ENCODE results near the gene S100A3.
A peak's percentile ranks its signal among the peaks of the same experiment; 100 is the strongest.

S100A3 gene

DNA sequence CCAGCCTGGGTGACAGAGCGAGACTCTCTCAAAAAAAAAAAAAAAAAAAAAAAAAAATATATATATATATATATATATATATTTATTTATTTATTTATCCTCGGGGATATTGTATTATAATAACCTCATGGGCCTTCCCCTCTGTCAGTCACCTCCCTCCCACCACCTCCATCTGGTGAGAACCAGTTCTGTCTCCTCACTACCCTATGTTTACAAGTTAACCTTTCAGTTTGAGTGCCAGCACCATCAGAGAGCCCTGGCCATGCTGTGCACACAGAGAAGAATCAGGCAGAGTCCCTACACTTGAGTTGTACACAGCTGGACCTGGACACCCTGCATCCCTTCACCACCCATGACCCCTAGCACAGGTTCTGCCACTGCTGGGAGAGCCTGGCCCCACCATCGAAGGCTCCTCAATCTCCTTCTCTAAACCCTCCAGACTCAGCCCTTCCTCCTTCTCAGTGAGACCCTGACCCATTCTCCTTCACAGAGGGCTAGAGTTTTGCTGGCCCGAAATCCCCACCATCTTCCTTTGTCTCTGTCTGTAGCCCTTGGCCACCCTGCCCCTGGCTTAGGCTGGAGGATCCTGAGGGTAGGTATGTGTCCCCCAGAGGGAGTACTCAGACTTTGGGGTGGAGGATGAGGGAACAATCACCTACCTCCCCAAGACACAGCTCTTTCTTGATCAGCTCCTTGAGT, 9.5 kb downstream of the S100A3 start:
- DNase-seq (ENCODE audit: low spot score) = no peak
- Histone ChIP-seq H3K9me3 (replicated peaks in 1 of 2; ENCODE audit: control insufficient read depth in 2 of 2, insufficient read depth in 1 of 2, low read depth in 1 of 2, low read length in 2 of 2) (no peaks in the 10 kb centered on the region), H3K27me3 (ENCODE audit: control insufficient read depth in 3 of 3, insufficient read depth in 3 of 3, low read depth in 1 of 3, low read length in 3 of 3) (peaks cover 0 to 44% (median 3%) of the 10 kb centered on the region in 3 experiments), H2BK12ac (ENCODE audit: low read length) (peak overlapping the region; percentile 86), H2BK120ac (ENCODE audit: low read depth, low read length) (no peak overlapping the region), H3K79me1 (ENCODE audit: low read depth, low read length) (no peaks in the 10 kb centered on the region), H3K18ac (ENCODE audit: low read length) (peak overlapping the region; percentile 12), H4K91ac (ENCODE audit: low read depth, low read length, poor library complexity) (no peak overlapping the region), H2BK15ac (ENCODE audit: low read length) (peak overlapping the region; percentile 60), H2AFZ (ENCODE audit: low read length) (peak overlapping the region; percentile 7), H3K14ac (ENCODE audit: low read length) (no peak overlapping the region), H3K4me3 (ENCODE audit: low read length in 2 of 2) (no peak overlapping the region), H3K9ac (ENCODE audit: low read depth, low read length, poor library complexity) (no peak overlapping the region), H4K8ac (ENCODE audit: low read depth, low read length) (no peak overlapping the region), H2AK5ac (ENCODE audit: low read depth, low read length) (peak overlapping the region; percentile 60), H3K27ac (replicated peaks; ENCODE audit: low read length) (no peak overlapping the region), H3K23ac (ENCODE audit: low read depth, low read length, poor library complexity) (no peak overlapping the region), H2BK5ac (ENCODE audit: low read length) (no peak overlapping the region), H3K4ac (ENCODE audit: low read length) (no peak overlapping the region), H3K4me1 (ENCODE audit: control insufficient read depth in 2 of 2, insufficient read depth in 1 of 2, low read depth in 1 of 2, low read length in 2 of 2) (peaks cover 0 to 24% of the 10 kb centered on the region in 2 donors), H3K4me2 (ENCODE audit: insufficient read depth, low read length, poor library complexity, severe bottlenecking) (no peak overlapping the region), H3K36me3 (replicated peaks in 1 of 2; ENCODE audit: control insufficient read depth in 2 of 2, insufficient read depth in 2 of 2, low read length in 2 of 2) (no peaks in the 10 kb centered on the region)
- no CpG with 5 or more reads among the region's 4 CpGs for WGBS, 2 donors (ENCODE audit: extremely low coverage in 2 of 2, insufficient read length in 2 of 2, insufficient replicate concordance in 1 of 2)

- H3K18ac ChIP-seq (ENCODE audit: low read length) = peak overlapping the region; percentile 92
- peaks cover 0 to 26% of the 10 kb centered on the region in 2 donors for H3K4me1 ChIP-seq (ENCODE audit: control insufficient read depth in 2 of 2, insufficient read depth in 1 of 2, low read depth in 1 of 2, low read length in 2 of 2)
- H2BK15ac ChIP-seq (ENCODE audit: low read length) = peak overlapping the region; percentile 40
- H3K27me3 ChIP-seq (ENCODE audit: control insufficient read depth in 3 of 3, insufficient read depth in 3 of 3, low read depth in 1 of 3, low read length in 3 of 3) = peaks cover 0 to 44% (median 3%) of the 10 kb centered on the region in 3 experiments
- H3K23ac ChIP-seq (ENCODE audit: low read depth, low read length, poor library complexity) = no peak overlapping the region
- no CpG with 5 or more reads among the region's 6 CpGs for WGBS, 2 donors (ENCODE audit: extremely low coverage in 2 of 2, insufficient read length in 2 of 2, insufficient replicate concordance in 1 of 2)
- H3K79me1 ChIP-seq (ENCODE audit: low read depth, low read length) = no peaks in the 10 kb centered on the region
- no peak overlapping the region for H3K9ac ChIP-seq (ENCODE audit: low read depth, low read length, poor library complexity)
- H2BK12ac ChIP-seq (ENCODE audit: low read length) = no peak overlapping the region
- no peak overlapping the region for H3K4me2 ChIP-seq (ENCODE audit: insufficient read depth, low read length, poor library complexity, severe bottlenecking)
- H2BK5ac ChIP-seq (ENCODE audit: low read length) = no peak overlapping the region
- no peaks in the 10 kb centered on the region for H3K36me3 ChIP-seq (replicated peaks in 1 of 2; ENCODE audit: control insufficient read depth in 2 of 2, insufficient read depth in 2 of 2, low read length in 2 of 2)
- no peak overlapping the region for H4K8ac ChIP-seq (ENCODE audit: low read depth, low read length)
- no peak overlapping the region for H3K4ac ChIP-seq (ENCODE audit: low read length)
- no peak overlapping the region for H3K27ac ChIP-seq (replicated peaks; ENCODE audit: low read length)
- no peak overlapping the region for H3K4me3 ChIP-seq (ENCODE audit: low read length in 2 of 2)
- H2BK120ac ChIP-seq (ENCODE audit: low read depth, low read length) = no peak overlapping the region
- peak; percentile 37 for DNase-seq (ENCODE audit: low spot score)
- no peak overlapping the region for H4K91ac ChIP-seq (ENCODE audit: low read depth, low read length, poor library complexity)
- H3K9me3 ChIP-seq (replicated peaks in 1 of 2; ENCODE audit: control insufficient read depth in 2 of 2, insufficient read depth in 1 of 2, low read depth in 1 of 2, low read length in 2 of 2) = no peaks in the 10 kb centered on the region
- no peak overlapping the region for H2AK5ac ChIP-seq (ENCODE audit: low read depth, low read length)
- no peak overlapping the region for H3K14ac ChIP-seq (ENCODE audit: low read length)
- H2AFZ ChIP-seq (ENCODE audit: low read length) = no peak overlapping the region
Observed at GRCh38 chr1:153538315-153538821, 10.7 kb downstream of the S100A3 start.

DNA sequence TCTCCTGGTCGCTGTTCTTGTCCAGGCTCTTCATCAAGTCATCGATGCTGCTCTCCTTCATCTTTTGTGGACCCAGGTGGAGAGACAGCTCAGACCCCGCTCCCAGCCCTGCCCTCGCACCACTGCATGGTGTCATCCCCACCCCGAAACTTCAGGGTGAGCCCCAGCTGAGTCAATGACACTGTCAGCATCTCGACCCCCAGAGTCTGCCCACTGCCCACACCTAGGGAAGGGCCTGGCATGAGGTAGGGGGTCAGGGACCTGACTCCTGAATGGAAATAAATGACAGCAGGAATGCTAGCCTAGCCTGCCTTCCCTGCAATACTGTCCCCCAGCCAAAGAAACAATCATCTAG, 11.7 kb downstream of the S100A3 start:
- H4K91ac ChIP-seq (ENCODE audit: low read depth, low read length, poor library complexity) = no peak overlapping the region
- H3K18ac ChIP-seq (ENCODE audit: low read length) = no peak overlapping the region
- no peak overlapping the region for H2BK5ac ChIP-seq (ENCODE audit: low read length)
- no peak overlapping the region for H3K4me2 ChIP-seq (ENCODE audit: insufficient read depth, low read length, poor library complexity, severe bottlenecking)
- peak overlapping the region; percentile 39 for H2BK15ac ChIP-seq (ENCODE audit: low read length)
- H3K79me1 ChIP-seq (ENCODE audit: low read depth, low read length) = no peaks in the 10 kb centered on the region
- H3K14ac ChIP-seq (ENCODE audit: low read length) = no peak overlapping the region
- DNase-seq (ENCODE audit: low spot score) = no peak
- H3K27ac ChIP-seq (replicated peaks; ENCODE audit: low read length) = no peak overlapping the region
- H3K4me3 ChIP-seq (ENCODE audit: low read length in 2 of 2) = no peak overlapping the region
- no peaks in the 10 kb centered on the region for H3K9me3 ChIP-seq (replicated peaks in 1 of 2; ENCODE audit: control insufficient read depth in 2 of 2, insufficient read depth in 1 of 2, low read depth in 1 of 2, low read length in 2 of 2)
- peak overlapping the region; percentile 61 for H2BK12ac ChIP-seq (ENCODE audit: low read length)
- H3K23ac ChIP-seq (ENCODE audit: low read depth, low read length, poor library complexity) = no peak overlapping the region
- no peak overlapping the region for H2AFZ ChIP-seq (ENCODE audit: low read length)
- WGBS, 2 donors (ENCODE audit: extremely low coverage in 2 of 2, insufficient read length in 2 of 2, insufficient replicate concordance in 1 of 2) = no CpG with 5 or more reads among the region's 6 CpGs
- H2BK120ac ChIP-seq (ENCODE audit: low read depth, low read length) = peak overlapping the region; percentile 2
- H3K27me3 ChIP-seq (ENCODE audit: control insufficient read depth in 3 of 3, insufficient read depth in 3 of 3, low read depth in 1 of 3, low read length in 3 of 3) = peaks cover 0 to 45% (median 3%) of the 10 kb centered on the region in 3 experiments
- H3K4me1 ChIP-seq (ENCODE audit: control insufficient read depth in 2 of 2, insufficient read depth in 1 of 2, low read depth in 1 of 2, low read length in 2 of 2) = peaks cover 0 to 30% of the 10 kb centered on the region in 2 donors
- H3K4ac ChIP-seq (ENCODE audit: low read length) = no peak overlapping the region
- peak overlapping the region; percentile 78 for H2AK5ac ChIP-seq (ENCODE audit: low read depth, low read length)
- no peak overlapping the region for H3K9ac ChIP-seq (ENCODE audit: low read depth, low read length, poor library complexity)
- H3K36me3 ChIP-seq (replicated peaks in 1 of 2; ENCODE audit: control insufficient read depth in 2 of 2, insufficient read depth in 2 of 2, low read length in 2 of 2) = no peaks in the 10 kb centered on the region
- no peak overlapping the region for H4K8ac ChIP-seq (ENCODE audit: low read depth, low read length)

GRCh38 chr1:153536671-153537375, 12.2 kb downstream of the S100A3 start:
- no peak overlapping the region for H3K4me3 ChIP-seq (ENCODE audit: low read length in 2 of 2)
- H3K27ac ChIP-seq (replicated peaks; ENCODE audit: low read length) = no peak overlapping the region
- peak overlapping the region; percentile 22 for H3K9ac ChIP-seq (ENCODE audit: low read depth, low read length, poor library complexity)
- H3K36me3 ChIP-seq (replicated peaks in 1 of 2; ENCODE audit: control insufficient read depth in 2 of 2, insufficient read depth in 2 of 2, low read length in 2 of 2) = no peaks in the 10 kb centered on the region
- H3K27me3 ChIP-seq (ENCODE audit: control insufficient read depth in 3 of 3, insufficient read depth in 3 of 3, low read depth in 1 of 3, low read length in 3 of 3) = peaks cover 0 to 45% (median 3%) of the 10 kb centered on the region in 3 experiments
- H3K18ac ChIP-seq (ENCODE audit: low read length) = peak overlapping the region; percentile 63
- H2BK5ac ChIP-seq (ENCODE audit: low read length) = no peak overlapping the region
- H3K4me1 ChIP-seq (ENCODE audit: control insufficient read depth in 2 of 2, insufficient read depth in 1 of 2, low read depth in 1 of 2, low read length in 2 of 2) = peaks cover 0 to 30% of the 10 kb centered on the region in 2 donors
- no peak overlapping the region for H3K14ac ChIP-seq (ENCODE audit: low read length)
- H2BK120ac ChIP-seq (ENCODE audit: low read depth, low read length) = peak overlapping the region; percentile 2
- H3K23ac ChIP-seq (ENCODE audit: low read depth, low read length, poor library complexity) = peak overlapping the region; percentile 8
- no peaks in the 10 kb centered on the region for H3K9me3 ChIP-seq (replicated peaks in 1 of 2; ENCODE audit: control insufficient read depth in 2 of 2, insufficient read depth in 1 of 2, low read depth in 1 of 2, low read length in 2 of 2)
- no peak for DNase-seq (ENCODE audit: low spot score)
- H4K91ac ChIP-seq (ENCODE audit: low read depth, low read length, poor library complexity) = peak overlapping the region; percentile 3
- H2AFZ ChIP-seq (ENCODE audit: low read length) = no peak overlapping the region
- H2AK5ac ChIP-seq (ENCODE audit: low read depth, low read length) = peak overlapping the region; percentile 78
- no peak overlapping the region for H3K4ac ChIP-seq (ENCODE audit: low read length)
- WGBS, 2 donors (ENCODE audit: extremely low coverage in 2 of 2, insufficient read length in 2 of 2, insufficient replicate concordance in 1 of 2) = no CpG with 5 or more reads among the region's 9 CpGs
- H2BK12ac ChIP-seq (ENCODE audit: low read length) = peak overlapping the region; percentile 61
- H3K79me1 ChIP-seq (ENCODE audit: low read depth, low read length) = no peaks in the 10 kb centered on the region
- no peak overlapping the region for H4K8ac ChIP-seq (ENCODE audit: low read depth, low read length)
- peak overlapping the region; percentile 39 for H2BK15ac ChIP-seq (ENCODE audit: low read length)
- H3K4me2 ChIP-seq (ENCODE audit: insufficient read depth, low read length, poor library complexity, severe bottlenecking) = no peak overlapping the region

Measured in neuronal stem cell (in vitro differentiated cells).